Ascending aorta (tissue), 2 donors: ENCODE results near the gene OR6N1. TPM values are rescaled to one million over a fixed set of nuclear protein-coding genes. Genes with fewer than 3 reads are reported as not detected.

Experiments used
- DNase-seq, 2 donors: peaks; one replicate each; pipeline ENCODE4 v3.0.0-alpha.2; 2019; ENCODE audit warnings: low spot score in 2 of 2
- H3K27ac ChIP-seq, 2 donors: fragments of 200-600 bp; sonication (generic); one replicate each; pipeline ENCODE4 v1.5.1; 2016 to 2017; ENCODE audit warnings: mild to moderate bottlenecking in 1 of 2
- H3K27me3 ChIP-seq: fragments of 200-600 bp; sonication (generic); one replicate; pipeline ENCODE4 v1.5.1; 2017
- H3K36me3 ChIP-seq, 2 donors: fragments of 200-600 bp; sonication (generic); one replicate each; pipeline ENCODE4 v1.5.1; 2016
- H3K4me1 ChIP-seq, 2 donors: fragments of 200-600 bp; sonication (generic); one replicate each; pipeline ENCODE4 v1.5.1; 2016 to 2017; ENCODE audit warnings: mild to moderate bottlenecking in 1 of 2
- H3K4me3 ChIP-seq, 2 donors: fragments of 200-600 bp; sonication (generic); one replicate each; pipeline ENCODE4 v1.5.1; 2016 to 2017; ENCODE audit warnings: mild to moderate bottlenecking in 1 of 2
- H3K9me3 ChIP-seq, 2 donors: fragments of 200-600 bp; sonication (generic); one replicate each; pipeline ENCODE4 v1.5.1; 2016
- CTCF ChIP-seq, 3 experiments: fragments of 200-600 bp in 2 of 3; fragments of 450-650 bp in 1 of 3; sonication (generic) in 2 of 3; IDR thresholded peaks; one replicate each; pipeline ENCODE4 v1.5.1; 2016 to 2019; ENCODE audit warnings: antibody characterized with exemption in 3 of 3, mild to moderate bottlenecking in 1 of 3, moderate library complexity in 1 of 3
- intact Hi-C: fragments of 100-400 bp; cut with DNase I; formaldehyde crosslinking; loops from one replicate; pipeline ENCODE4 v1.15.1; 2023
- total RNA-seq: library from RNA; depleted of rRNA; stranded (reverse); fragments of >200 nt; gene quantifications from one replicate; pipeline ENCODE4 v1.1.0, GENCODE V29; 2016

Gene OR6N1, protein sequence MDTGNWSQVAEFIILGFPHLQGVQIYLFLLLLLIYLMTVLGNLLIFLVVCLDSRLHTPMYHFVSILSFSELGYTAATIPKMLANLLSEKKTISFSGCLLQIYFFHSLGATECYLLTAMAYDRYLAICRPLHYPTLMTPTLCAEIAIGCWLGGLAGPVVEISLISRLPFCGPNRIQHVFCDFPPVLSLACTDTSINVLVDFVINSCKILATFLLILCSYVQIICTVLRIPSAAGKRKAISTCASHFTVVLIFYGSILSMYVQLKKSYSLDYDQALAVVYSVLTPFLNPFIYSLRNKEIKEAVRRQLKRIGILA
- total RNA-seq = not detected

- Histone ChIP-seq H3K36me3 (no peaks in the 10 kb centered on the region), H3K27ac (no peak within 1 kb of the TSS), H3K4me1 (no peaks in the 10 kb centered on the region), H3K27me3 (no peaks in the 10 kb centered on the region), H3K9me3 (no peaks in the 10 kb centered on the region), H3K4me3 (no peak within 1 kb of the TSS)
- intact Hi-C loops = no loop called here
- no peak for TF ChIP-seq CTCF (IDR thresholded peaks at IDR 0.05)
- DNase-seq = no peak
These were observed at the start of gene OR6N1 for GRCh38 chr1:158771950-158772866. Gene OR6N1, minus strand, starts transcription at chr1:158772195. Its CDS starts 5,513 bp downstream, at chr1:158766682.

DNA sequence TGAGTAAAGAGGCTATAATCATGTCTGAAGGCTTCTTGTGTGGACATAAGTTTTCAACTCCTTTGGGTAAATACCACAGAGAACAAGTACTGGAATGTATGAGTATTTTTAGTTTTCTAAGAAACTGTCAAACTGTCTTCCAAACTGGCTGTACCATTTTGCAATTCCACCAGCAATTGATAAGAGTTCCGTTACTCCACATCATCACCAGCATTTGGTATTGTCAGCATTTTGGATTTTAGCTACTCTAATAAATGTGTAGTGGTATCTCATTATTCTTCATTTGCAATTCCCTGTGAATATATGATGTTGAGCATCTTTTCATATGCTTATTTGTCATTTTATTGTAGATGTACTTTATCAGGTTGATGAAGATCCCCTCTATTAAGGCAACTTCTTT lies 49.7 kb upstream of the OR6N1 start:
- H3K9me3 ChIP-seq = no peaks in the 10 kb centered on the region
- no peaks in the 10 kb centered on the region for H3K27me3 ChIP-seq
- DNase-seq = no peak
- no peaks in the 10 kb centered on the region for H3K36me3 ChIP-seq
- H3K27ac ChIP-seq = no peak overlapping the region
- H3K4me1 ChIP-seq = no peaks in the 10 kb centered on the region
- H3K4me3 ChIP-seq = no peak overlapping the region
- no peak for TF ChIP-seq CTCF (IDR thresholded peaks at IDR 0.05)
- intact Hi-C loops = no loop called here

DNA sequence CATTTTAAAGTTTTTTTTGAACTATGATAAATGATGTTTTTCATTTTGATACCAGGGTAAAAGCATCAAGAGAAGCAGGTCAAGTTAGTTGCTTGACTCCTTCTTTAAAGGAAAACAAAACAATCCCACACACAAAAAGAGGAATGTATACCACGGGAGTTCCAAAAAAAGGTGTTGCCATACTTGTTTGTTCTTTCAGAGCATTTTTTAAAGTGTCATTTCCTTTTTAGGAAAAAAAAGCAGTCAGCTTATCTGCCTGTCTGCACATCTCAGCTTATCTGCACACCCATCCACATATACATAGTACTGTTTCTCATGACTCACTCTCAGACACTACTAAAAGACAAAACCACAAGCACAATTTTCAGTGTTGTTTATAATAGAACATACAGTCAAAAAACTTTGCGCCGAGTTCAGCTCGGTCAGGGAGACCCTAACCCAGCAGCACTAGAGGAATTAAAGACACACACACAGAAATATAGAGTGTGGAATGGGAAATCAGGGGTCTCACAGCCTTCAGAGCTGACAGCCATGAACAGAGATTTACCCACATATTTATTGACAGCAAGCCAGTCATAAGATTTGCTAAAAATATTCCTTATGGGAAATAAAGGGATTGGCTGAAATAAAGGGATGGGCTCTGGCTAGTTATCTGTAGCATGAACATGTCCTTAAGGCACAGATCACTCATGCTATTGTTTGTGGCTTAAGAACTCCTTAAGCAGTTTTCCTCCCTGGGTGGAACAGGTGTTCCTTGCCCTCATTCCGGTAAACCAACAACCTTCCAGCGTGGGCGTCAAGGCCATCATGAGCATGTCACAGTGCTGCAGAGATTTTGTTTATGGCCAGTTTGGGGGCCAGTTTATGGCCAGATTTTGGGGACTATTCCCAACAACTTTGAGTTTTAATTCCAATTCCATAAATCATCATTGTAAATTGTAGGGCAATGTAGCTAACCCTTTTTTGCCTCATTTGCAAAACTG lies 47.8 kb upstream of the OR6N1 start:
- no peaks in the 10 kb centered on the region for H3K9me3 ChIP-seq

GRCh38 chr1:158818975-158819431 lies 47.0 kb upstream of the OR6N1 start:
- no peak overlapping the region for H3K4me3 ChIP-seq
- no peaks in the 10 kb centered on the region for H3K27me3 ChIP-seq
- H3K36me3 ChIP-seq = no peaks in the 10 kb centered on the region
- DNase-seq = no peak
- no peaks in the 10 kb centered on the region for H3K9me3 ChIP-seq
- no peak overlapping the region for H3K27ac ChIP-seq
- H3K4me1 ChIP-seq = no peaks in the 10 kb centered on the region
- intact Hi-C loops = no loop called here
- no peak for TF ChIP-seq CTCF (IDR thresholded peaks at IDR 0.05)

More for the DNA sequence above, 47.8 kb upstream of the OR6N1 start:
- intact Hi-C loops = no loop called here
- Histone ChIP-seq H3K36me3 (no peaks in the 10 kb centered on the region), H3K27me3 (no peaks in the 10 kb centered on the region), H3K4me1 (no peaks in the 10 kb centered on the region), H3K27ac (no peak overlapping the region), H3K4me3 (no peak overlapping the region)
- TF ChIP-seq CTCF (IDR thresholded peaks at IDR 0.05) = no peak
- no peak for DNase-seq

GRCh38 chr1:158818560-158818959 lies 46.6 kb upstream of the OR6N1 start:
- Histone ChIP-seq H3K9me3 (no peaks in the 10 kb centered on the region), H3K36me3 (no peaks in the 10 kb centered on the region), H3K27me3 (no peaks in the 10 kb centered on the region), H3K4me1 (no peaks in the 10 kb centered on the region), H3K27ac (no peak overlapping the region), H3K4me3 (no peak overlapping the region)
- intact Hi-C loops = no loop called here
- no peak for TF ChIP-seq CTCF (IDR thresholded peaks at IDR 0.05)
- no peak for DNase-seq
